ENCODE data around the gene MEIS1.

Gene MEIS1

DNA sequence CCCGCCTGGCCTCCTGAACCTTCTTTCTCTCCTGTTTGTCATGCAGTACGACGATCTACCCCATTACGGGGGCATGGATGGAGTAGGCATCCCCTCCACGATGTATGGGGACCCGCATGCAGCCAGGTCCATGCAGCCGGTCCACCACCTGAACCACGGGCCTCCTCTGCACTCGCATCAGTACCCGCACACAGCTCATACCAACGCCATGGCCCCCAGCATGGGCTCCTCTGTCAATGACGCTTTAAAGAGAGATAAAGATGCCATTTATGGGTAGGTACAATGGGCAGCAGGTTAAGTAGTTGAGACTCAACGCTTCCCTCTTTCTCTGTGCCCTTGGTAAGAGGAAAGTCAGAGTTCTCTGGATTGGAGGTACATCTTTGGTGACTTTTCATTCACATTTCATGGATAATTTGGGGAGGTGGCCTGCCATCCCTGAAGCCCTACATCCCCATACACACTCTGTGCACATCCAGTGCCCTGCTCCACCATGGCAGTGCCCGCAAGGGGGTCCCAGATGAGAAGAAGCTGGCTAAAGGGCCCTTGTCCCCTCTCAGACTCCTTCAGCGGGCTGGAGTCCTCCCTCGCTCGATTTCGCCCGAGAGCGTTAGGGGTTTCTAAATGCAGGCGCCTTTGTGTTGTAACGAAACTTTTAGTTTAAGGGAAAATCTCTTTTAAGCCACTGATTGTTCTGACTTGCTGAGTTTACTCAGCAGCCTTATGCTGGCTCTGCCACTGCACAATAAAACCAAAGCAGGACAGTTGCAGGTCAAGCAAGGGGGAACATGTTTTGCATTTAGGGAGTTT lies 3.0 kb downstream of the MEIS1 start:
- H3K27me3 ChIP-seq (replicated peaks), result peaks cover 87% of the 10 kb centered on the region
- peak overlapping the region; percentile 76 for H3K4me3 ChIP-seq (ENCODE audit: low read depth, low read length)
- TF ChIP-seq, protein P1, sequence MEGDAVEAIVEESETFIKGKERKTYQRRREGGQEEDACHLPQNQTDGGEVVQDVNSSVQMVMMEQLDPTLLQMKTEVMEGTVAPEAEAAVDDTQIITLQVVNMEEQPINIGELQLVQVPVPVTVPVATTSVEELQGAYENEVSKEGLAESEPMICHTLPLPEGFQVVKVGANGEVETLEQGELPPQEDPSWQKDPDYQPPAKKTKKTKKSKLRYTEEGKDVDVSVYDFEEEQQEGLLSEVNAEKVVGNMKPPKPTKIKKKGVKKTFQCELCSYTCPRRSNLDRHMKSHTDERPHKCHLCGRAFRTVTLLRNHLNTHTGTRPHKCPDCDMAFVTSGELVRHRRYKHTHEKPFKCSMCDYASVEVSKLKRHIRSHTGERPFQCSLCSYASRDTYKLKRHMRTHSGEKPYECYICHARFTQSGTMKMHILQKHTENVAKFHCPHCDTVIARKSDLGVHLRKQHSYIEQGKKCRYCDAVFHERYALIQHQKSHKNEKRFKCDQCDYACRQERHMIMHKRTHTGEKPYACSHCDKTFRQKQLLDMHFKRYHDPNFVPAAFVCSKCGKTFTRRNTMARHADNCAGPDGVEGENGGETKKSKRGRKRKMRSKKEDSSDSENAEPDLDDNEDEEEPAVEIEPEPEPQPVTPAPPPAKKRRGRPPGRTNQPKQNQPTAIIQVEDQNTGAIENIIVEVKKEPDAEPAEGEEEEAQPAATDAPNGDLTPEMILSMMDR (IDR thresholded peaks at IDR 0.05; ENCODE audit: low read depth, low read length, missing control alignments), result no peak
- H3K27ac ChIP-seq, result no peak overlapping the region
- DNase-seq, result no peak
- in situ Hi-C loops (cut with HindIII; ENCODE audit: low pct_ligation_motif_present, low sequenced_read_pairs), result loop anchor here (25.0 kb wide), 1 partner anchor 1399 kb away; no protein-coding TSS in a partner anchor
- no peaks in the 10 kb centered on the region for H3K36me3 ChIP-seq (replicated peaks)

DNA sequence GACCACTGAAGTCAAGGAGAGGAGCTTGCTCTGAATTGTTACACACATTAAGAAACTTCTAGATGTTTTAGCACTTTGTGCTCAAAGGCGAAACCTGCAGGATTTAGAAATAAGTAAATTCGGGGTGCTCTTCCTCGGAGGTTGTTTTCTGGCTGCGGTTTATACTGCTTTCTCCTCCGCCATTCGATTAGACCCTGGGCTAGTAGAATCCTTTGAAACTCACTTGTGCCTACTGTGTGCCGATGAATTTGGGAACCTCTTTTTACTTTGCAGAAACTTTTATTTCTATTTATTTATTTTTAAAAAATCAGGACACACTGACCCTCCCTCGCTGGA lies 3.5 kb downstream of the MEIS1 start:
- H3K27ac ChIP-seq, result no peak overlapping the region
- TF ChIP-seq, protein P1 (IDR thresholded peaks at IDR 0.05; ENCODE audit: low read depth, low read length, missing control alignments), result no peak
- H3K27me3 ChIP-seq (replicated peaks), result peaks cover 86% of the 10 kb centered on the region
- no peak for DNase-seq
- in situ Hi-C loops (cut with HindIII; ENCODE audit: low pct_ligation_motif_present, low sequenced_read_pairs), result loop anchor here (25.0 kb wide), 1 partner anchor 1399 kb away; no protein-coding TSS in a partner anchor
- H3K36me3 ChIP-seq (replicated peaks), result no peaks in the 10 kb centered on the region
- H3K4me3 ChIP-seq (ENCODE audit: low read depth, low read length), result peak overlapping the region; percentile 76

DNA sequence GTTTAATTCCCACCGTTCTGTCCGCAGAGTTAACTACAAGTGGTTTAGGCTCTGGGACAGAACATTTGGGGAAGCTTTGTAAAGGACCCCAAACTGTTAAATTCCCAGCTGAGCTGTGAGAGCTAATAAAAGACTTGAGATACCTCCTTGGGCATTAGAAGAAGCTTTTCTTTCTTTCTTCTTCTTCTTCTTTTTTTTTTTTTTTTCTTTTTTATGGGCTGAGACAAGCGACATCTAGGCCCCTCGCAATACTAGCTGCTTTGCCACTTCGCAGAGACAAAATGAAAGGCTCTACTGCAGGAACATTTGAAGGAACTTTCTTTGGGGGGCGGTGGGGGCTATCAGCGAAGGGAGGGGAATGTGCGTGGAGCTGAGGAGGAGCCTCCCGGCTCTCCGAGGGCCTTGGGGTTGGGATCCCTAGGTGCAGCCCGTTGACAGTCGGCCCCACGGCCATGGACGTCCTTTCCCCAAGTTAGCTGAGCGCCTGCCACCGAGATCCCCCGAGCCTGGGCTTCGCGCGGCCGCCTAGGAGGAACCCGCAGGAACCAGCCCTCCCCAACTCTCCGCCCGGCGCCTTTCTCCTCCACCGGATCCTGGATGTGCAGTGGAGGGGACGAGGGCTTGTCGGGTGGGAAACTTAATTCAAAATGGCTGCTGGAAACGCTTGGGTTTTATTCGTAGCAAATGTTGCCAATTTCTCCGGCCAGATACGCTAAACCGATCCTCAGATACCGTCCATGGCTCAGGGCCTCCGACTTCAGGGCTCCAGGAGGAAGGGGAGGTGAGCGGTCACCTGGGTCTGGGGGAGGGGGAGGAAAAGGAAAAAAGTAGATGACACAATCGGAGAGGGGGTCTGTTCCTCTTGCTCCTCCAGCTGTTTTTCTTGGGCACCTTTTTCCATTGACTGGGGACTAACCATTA lies 4.2 kb downstream of the MEIS1 start:
- DNase-seq, result no peak
- in situ Hi-C loops (cut with HindIII; ENCODE audit: low pct_ligation_motif_present, low sequenced_read_pairs), result loop anchor here (25.0 kb wide), 1 partner anchor 1398 kb away; no protein-coding TSS in a partner anchor
- TF ChIP-seq, protein P1 (IDR thresholded peaks at IDR 0.05; ENCODE audit: low read depth, low read length, missing control alignments), result no peak
- Histone ChIP-seq H3K4me3 (ENCODE audit: low read depth, low read length) (peak overlapping the region; percentile 48), H3K36me3 (replicated peaks) (no peaks in the 10 kb centered on the region), H3K27ac (no peak overlapping the region), H3K27me3 (replicated peaks) (peaks cover 86% of the 10 kb centered on the region)

DNA sequence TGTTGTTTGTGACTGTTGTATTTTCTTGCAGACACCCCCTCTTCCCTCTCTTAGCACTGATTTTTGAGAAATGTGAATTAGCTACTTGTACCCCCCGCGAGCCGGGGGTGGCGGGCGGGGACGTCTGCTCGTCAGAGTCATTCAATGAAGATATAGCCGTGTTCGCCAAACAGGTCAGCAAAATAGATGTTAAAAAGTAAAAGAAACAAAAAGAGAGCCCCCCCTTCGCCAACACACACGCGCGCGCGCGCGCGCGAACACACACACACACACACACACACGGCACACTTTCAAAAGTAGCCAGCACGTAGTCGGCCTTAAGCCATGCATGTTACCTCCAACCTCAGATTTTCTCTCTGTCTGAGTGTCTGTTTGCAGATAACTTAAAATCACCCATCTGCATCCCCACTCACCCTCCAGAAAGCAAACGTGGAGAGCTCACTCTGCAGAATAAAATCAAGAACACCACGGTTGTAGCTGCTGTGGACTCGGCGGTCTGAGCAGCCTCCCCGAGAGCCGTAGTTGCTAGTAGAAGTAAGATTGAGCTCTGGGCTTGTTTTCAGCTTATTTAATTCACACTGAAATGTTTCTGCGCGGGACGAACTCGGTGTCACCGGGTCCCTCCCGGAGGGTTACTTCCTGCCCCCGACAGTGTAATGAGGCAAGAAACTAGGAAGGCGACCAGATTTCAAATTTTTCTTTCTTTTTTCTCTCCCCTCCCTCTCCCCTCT lies 5.1 kb downstream of the MEIS1 start:
- in situ Hi-C loops (cut with HindIII; ENCODE audit: low pct_ligation_motif_present, low sequenced_read_pairs), result loop anchor here (25.0 kb wide), 1 partner anchor 1397 kb away; no protein-coding TSS in a partner anchor
- Histone ChIP-seq H3K4me3 (ENCODE audit: low read depth, low read length) (peak overlapping the region; percentile 48), H3K36me3 (replicated peaks) (no peaks in the 10 kb centered on the region), H3K27me3 (replicated peaks) (peaks cover 89% of the 10 kb centered on the region), H3K27ac (no peak overlapping the region)
- no peak for DNase-seq
- TF ChIP-seq, protein P1 (IDR thresholded peaks at IDR 0.05; ENCODE audit: low read depth, low read length, missing control alignments), result no peak

DNA sequence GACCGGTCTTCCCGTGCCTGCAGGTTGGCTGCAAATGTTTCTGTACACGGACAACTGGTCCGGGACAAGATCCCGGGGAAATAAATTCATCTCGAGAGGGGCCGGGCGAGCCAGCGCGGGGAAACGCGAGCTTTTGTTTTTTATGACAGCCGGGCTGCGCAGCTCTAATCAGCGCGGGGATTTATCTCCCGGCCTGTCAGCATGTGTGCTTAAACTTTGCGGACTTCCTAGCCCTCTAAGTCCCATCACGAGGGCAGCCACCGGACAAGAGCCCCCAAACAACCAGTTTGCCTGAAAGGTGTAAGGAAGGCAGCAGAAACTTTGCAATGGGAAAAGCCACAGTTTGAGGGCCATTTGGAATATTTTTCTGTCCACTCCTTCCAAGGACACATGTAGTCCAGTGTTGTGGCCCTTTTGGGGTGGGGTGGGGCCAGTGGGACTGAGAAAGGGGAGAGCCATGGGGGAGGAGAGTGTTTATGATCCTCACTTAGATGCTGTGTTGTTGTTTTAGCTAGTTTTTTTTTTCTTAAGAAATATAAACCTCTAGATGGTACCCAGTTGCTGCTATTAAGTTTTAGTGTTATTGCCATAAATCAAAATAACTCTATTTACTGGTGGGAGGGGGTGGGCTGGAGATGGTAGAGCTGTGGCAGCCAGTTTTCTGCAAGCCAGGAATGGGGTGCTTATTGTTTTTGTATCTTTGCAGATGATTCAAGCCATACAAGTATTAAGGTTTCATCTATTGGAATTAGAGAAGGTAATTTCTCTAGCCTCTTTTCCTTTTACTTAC lies 6.0 kb downstream of the MEIS1 start:
- TF ChIP-seq, protein P1 (IDR thresholded peaks at IDR 0.05; ENCODE audit: low read depth, low read length, missing control alignments), result no peak
- no peaks in the 10 kb centered on the region for H3K36me3 ChIP-seq (replicated peaks)
- H3K4me3 ChIP-seq (ENCODE audit: low read depth, low read length), result peak overlapping the region; percentile 48
- DNase-seq, result no peak
- no peak overlapping the region for H3K27ac ChIP-seq
- peaks cover 91% of the 10 kb centered on the region for H3K27me3 ChIP-seq (replicated peaks)
- in situ Hi-C loops (cut with HindIII; ENCODE audit: low pct_ligation_motif_present, low sequenced_read_pairs), result loop anchor here (25.0 kb wide), 1 partner anchor 1396 kb away; no protein-coding TSS in a partner anchor

Measured in brain microvascular endothelial cell (primary cell).